Frontal cortex (tissue), 4 donors: ENCODE results near the gene UBAC2. TPM values are rescaled to one million over a fixed set of nuclear protein-coding genes. Genes with fewer than 3 reads are reported as not detected.

ENCODE experiments used
- DNase-seq, 2 donors: peaks; one replicate each; pipeline ENCODE4 v3.0.0; 2012; ENCODE audit warnings: low spot score in 2 of 2
- FAIRE-seq: peaks from 2 replicates; lab custom pipeline; 2012; peaks lifted over from hg19 to GRCh38; lab: Jason Lieb, UNC
- total RNA-seq: library from RNA; depleted of rRNA; stranded (reverse); fragments of >200 nt; gene quantifications from one replicate; pipeline ENCODE4 v1.2.3, GENCODE V29; 2014
- donor health status: control.
- donor health status: control.
- donor health status: control.

The UBAC2 gene
- total RNA-seq, 1 donor from 2014 or later: 42.4 TPM

GRCh38 chr13:99265162-99265800 is 64.6 kb downstream of the UBAC2 start:
- FAIRE-seq (no peak), DNase-seq (no peak)

GRCh38 chr13:99265821-99266426 is 65.3 kb downstream of the UBAC2 start:
- FAIRE-seq (peak; percentile 96), DNase-seq (peak in 1 of 2 donors; percentile 22)

GRCh38 chr13:99266827-99267226 is 66.2 kb downstream of the UBAC2 start:
- FAIRE-seq (no peak), DNase-seq (no peak)

- no peak for FAIRE-seq
These were observed 67.3 kb downstream of the UBAC2 start for GRCh38 chr13:99267927-99268326.

GRCh38 chr13:99268822-99269221 is 68.2 kb downstream of the UBAC2 start:
- FAIRE-seq: no peak
- DNase-seq: no peak

More at GRCh38 chr13:99267927-99268326, 67.3 kb downstream of the UBAC2 start:
- DNase-seq: no peak

GRCh38 chr13:99269627-99270241 is 69.1 kb downstream of the UBAC2 start:
- DNase-seq (no peak), FAIRE-seq (peak; percentile 54)

- FAIRE-seq: no peak
- no peak for DNase-seq
These were observed 69.9 kb downstream of the UBAC2 start for GRCh38 chr13:99270518-99270917.

- FAIRE-seq (no peak), DNase-seq (no peak)
These were observed 70.6 kb downstream of the UBAC2 start for GRCh38 chr13:99271249-99271648.

GRCh38 chr13:99272481-99272880 is 71.8 kb downstream of the UBAC2 start:
- DNase-seq (no peak), FAIRE-seq (no peak)

- DNase-seq: no peak
- no peak for FAIRE-seq
These were observed 72.5 kb downstream of the UBAC2 start for GRCh38 chr13:99273128-99273527.

- DNase-seq (no peak), FAIRE-seq (no peak)
These were observed 74.4 kb downstream of the UBAC2 start for GRCh38 chr13:99275093-99275469.

- DNase-seq: no peak
- FAIRE-seq: no peak
These were observed 76.1 kb downstream of the UBAC2 start for GRCh38 chr13:99276706-99277105.

- FAIRE-seq (no peak), DNase-seq (no peak)
These were observed 77.0 kb downstream of the UBAC2 start for GRCh38 chr13:99277629-99278028.

- DNase-seq: no peak
- no peak for FAIRE-seq
These were observed 77.5 kb downstream of the UBAC2 start for GRCh38 chr13:99278200-99278599.

- no peak for DNase-seq
- FAIRE-seq: no peak
These were observed 78.2 kb downstream of the UBAC2 start for GRCh38 chr13:99278843-99279242.

- no peak for DNase-seq
- FAIRE-seq: no peak
These were observed 79.0 kb downstream of the UBAC2 start for GRCh38 chr13:99279637-99280036.

GRCh38 chr13:99280166-99280565 is 79.5 kb downstream of the UBAC2 start:
- DNase-seq: no peak

GRCh38 chr13:99281811-99282263 is 81.2 kb downstream of the UBAC2 start:
- no peak for FAIRE-seq
- DNase-seq: no peak

More at GRCh38 chr13:99280166-99280565, 79.5 kb downstream of the UBAC2 start:
- no peak for FAIRE-seq

- FAIRE-seq (no peak), DNase-seq (no peak)
These were observed 81.9 kb downstream of the UBAC2 start for GRCh38 chr13:99282264-99283231.
